DOHH2 (cell line): ENCODE data around the gene TBX3.

ENCODE experiments used
- CTCF ChIP-seq: fragments of 200-600 bp; sonication (generic); IDR thresholded peaks from one replicate; pipeline ENCODE4 v1.5.1; 2014; ENCODE audit warnings: antibody characterized with exemption, mild to moderate bottlenecking, low read depth, low read length; ENCODE audit not compliant: poor library complexity, severe bottlenecking
- EZH2phosphoT487 ChIP-seq: fragments of 200-600 bp; sonication (generic); IDR thresholded peaks from 2 replicates; pipeline ENCODE4 v1.6.1; 2017; ENCODE audit warnings: borderline replicate concordance, mild to moderate bottlenecking, antibody characterized with exemption, low read length, moderate library complexity, mixed read lengths

- TF ChIP-seq CTCF (no peak), EZH2phosphoT487 (no peak)
These were observed 19.2 kb downstream of the TBX3 start for GRCh38 chr12:114664651-114665320.
